ENCODE measurements around the gene HOOK2. TPM values are rescaled to one million over a fixed set of nuclear protein-coding genes. Genes with fewer than 3 reads are reported as not detected.

Gene HOOK2

Small RNA genes lying within 50 kb of the gene (small RNA-seq; reads per million reads assigned to genes)
- not detected for gene MIR5684 (ENCODE audit: low read depth)

All from mesenchymal stem cell (in vitro differentiated cells and primary cell).